Endodermal cell (in vitro differentiated cells): ENCODE measurements around the gene TSPAN15. TPM values are rescaled to one million over a fixed set of nuclear protein-coding genes. Genes with fewer than 3 reads are reported as not detected.

Experiments
- DNase-seq: peaks from one replicate; pipeline ENCODE4 v3.0.0-alpha.2; 2017
- H3K27ac ChIP-seq: 2 replicates; pipeline ENCODE4 v1.5.1; 2013; ENCODE audit warnings: mild to moderate bottlenecking, low read depth, low read length, moderate library complexity
- H3K27me3 ChIP-seq: 2 replicates; pipeline ENCODE4 v1.6.1; 2013; ENCODE audit warnings: mild to moderate bottlenecking, low read length, moderate library complexity; ENCODE audit not compliant: insufficient read depth, control insufficient read depth, poor library complexity, severe bottlenecking
- H3K36me3 ChIP-seq: 2 replicates; pipeline ENCODE4 v1.7.0; 2013; ENCODE audit warnings: mild to moderate bottlenecking, low read length, moderate library complexity; ENCODE audit not compliant: control insufficient read depth, insufficient read depth
- H3K4me1 ChIP-seq: one replicate; pipeline ENCODE4 v1.7.0; 2013; ENCODE audit warnings: low read length; ENCODE audit not compliant: control insufficient read depth, insufficient read depth
- H3K4me3 ChIP-seq: 2 replicates; pipeline ENCODE4 v1.5.1; 2013; ENCODE audit warnings: mild to moderate bottlenecking, low read length, moderate library complexity
- H3K9ac ChIP-seq: 2 replicates; pipeline ENCODE4 v1.6.1; 2013; ENCODE audit warnings: mild to moderate bottlenecking, low read length, moderate library complexity; ENCODE audit not compliant: poor library complexity, severe bottlenecking; ENCODE audit errors: extremely low read depth
- H3K9me3 ChIP-seq: 2 replicates; pipeline ENCODE4 v1.6.1; 2013; ENCODE audit warnings: mild to moderate bottlenecking, low read length, moderate library complexity; ENCODE audit not compliant: control insufficient read depth
- H3K27ac Mint-ChIP-seq: 2 replicates; pipeline ENCODE4 v1.8.0; 2020; ENCODE audit warnings: mixed read lengths
- H3K27me3 Mint-ChIP-seq: 2 replicates; pipeline ENCODE4 v1.8.0; 2021; ENCODE audit warnings: mild to moderate bottlenecking, mixed read lengths; ENCODE audit not compliant: insufficient read depth
- H3K36me3 Mint-ChIP-seq: 2 replicates; pipeline ENCODE4 v1.8.0; 2020; ENCODE audit warnings: low read depth, mixed read lengths
- H3K4me1 Mint-ChIP-seq: 2 replicates; pipeline ENCODE4 v1.8.0; 2020; ENCODE audit warnings: mixed read lengths
- H3K4me3 Mint-ChIP-seq: 2 replicates; pipeline ENCODE4 v1.8.0; 2020; ENCODE audit warnings: mild to moderate bottlenecking, moderate library complexity, mixed read lengths
- H3K9me3 Mint-ChIP-seq: 2 replicates; pipeline ENCODE4 v1.8.0; 2020; ENCODE audit warnings: mild to moderate bottlenecking, mixed read lengths
- WGBS, 2 experiments: methylation state at CpG; one replicate each; pipeline versions ENCODE4 v1.1.5 to v1.1.7; 2013; ENCODE audit warnings: missing lambda C conversion rate in 2 of 2, mixed read lengths in 1 of 2; ENCODE audit not compliant: insufficient coverage in 1 of 2, insufficient read length in 1 of 2; 5-methylcytosine and 5-hydroxymethylcytosine counted together
- total RNA-seq, 2 donors: library from RNA; stranded (reverse); fragmentation: NEBNext Ultra II Directional in 1 of 2; extraction: Animal tissue kit (Norgen Biotek cat#: 25700) in 1 of 2; gene quantifications; 2 replicates in 1 of 2; 3 replicates in 1 of 2; pipeline ENCODE4 v1.2.1, GENCODE V29; 2021
- TF ChIP-seq, protein P1 (sequence below): fragments of 200-600 bp; sonication (generic); conservative IDR thresholded peaks from 2 replicates; pipeline ENCODE4 v1.5.0; 2021; ENCODE audit warnings: antibody characterized with exemption, mild to moderate bottlenecking

The TSPAN15 gene
- total RNA-seq, 2 donors from 2014 or later = 10.1 to 15.8 TPM

DNA sequence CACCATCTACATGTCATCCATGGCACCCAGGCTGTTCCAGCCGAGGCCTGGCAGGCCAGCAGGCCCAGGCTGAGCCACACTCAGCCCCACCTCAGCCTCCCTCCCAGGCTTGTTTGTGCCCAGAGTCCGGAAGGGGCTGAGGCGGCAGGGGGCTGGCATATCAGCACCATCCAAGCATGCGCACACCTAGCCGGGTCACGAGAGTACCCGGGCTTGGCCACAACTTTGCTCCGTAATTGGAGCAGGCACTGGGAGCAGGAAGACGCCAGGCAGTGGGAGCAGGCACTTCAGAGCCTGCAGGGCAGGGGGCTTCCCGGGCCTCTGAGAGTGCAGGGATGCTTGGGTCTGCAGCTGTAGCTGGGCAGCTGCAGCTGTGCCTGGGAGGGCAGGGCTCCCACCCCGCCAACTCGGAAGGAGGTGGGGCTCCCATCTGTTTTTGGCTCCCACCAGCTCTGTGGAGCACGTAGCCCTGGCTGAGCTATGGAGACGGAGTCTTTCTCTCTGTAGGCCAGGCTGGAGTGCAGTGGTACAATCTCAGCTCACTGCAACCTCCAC is 15.2 kb upstream of the TSPAN15 start:
- H3K27me3 Mint-ChIP-seq = peaks cover 31% of the 10 kb centered on the region
- no peak overlapping the region for H3K4me3 Mint-ChIP-seq
- 94 to 99% methylated on average over 11 to 14 of the region's 14 CpGs for WGBS, 2 experiments
- Histone ChIP-seq H3K36me3 (no peaks in the 10 kb centered on the region), H3K27me3 (no peaks in the 10 kb centered on the region), H3K4me1 (no peaks in the 10 kb centered on the region), H3K9me3 (no peaks in the 10 kb centered on the region), H3K9ac (no peak overlapping the region), H3K4me3 (no peak overlapping the region), H3K27ac (no peak overlapping the region)
- H3K9me3 Mint-ChIP-seq = no peaks in the 10 kb centered on the region
- no peak for DNase-seq
- TF ChIP-seq, protein P1, sequence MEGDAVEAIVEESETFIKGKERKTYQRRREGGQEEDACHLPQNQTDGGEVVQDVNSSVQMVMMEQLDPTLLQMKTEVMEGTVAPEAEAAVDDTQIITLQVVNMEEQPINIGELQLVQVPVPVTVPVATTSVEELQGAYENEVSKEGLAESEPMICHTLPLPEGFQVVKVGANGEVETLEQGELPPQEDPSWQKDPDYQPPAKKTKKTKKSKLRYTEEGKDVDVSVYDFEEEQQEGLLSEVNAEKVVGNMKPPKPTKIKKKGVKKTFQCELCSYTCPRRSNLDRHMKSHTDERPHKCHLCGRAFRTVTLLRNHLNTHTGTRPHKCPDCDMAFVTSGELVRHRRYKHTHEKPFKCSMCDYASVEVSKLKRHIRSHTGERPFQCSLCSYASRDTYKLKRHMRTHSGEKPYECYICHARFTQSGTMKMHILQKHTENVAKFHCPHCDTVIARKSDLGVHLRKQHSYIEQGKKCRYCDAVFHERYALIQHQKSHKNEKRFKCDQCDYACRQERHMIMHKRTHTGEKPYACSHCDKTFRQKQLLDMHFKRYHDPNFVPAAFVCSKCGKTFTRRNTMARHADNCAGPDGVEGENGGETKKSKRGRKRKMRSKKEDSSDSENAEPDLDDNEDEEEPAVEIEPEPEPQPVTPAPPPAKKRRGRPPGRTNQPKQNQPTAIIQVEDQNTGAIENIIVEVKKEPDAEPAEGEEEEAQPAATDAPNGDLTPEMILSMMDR = no peak
- no peaks in the 10 kb centered on the region for H3K36me3 Mint-ChIP-seq
- H3K27ac Mint-ChIP-seq = no peak overlapping the region
- peaks cover 6% of the 10 kb centered on the region for H3K4me1 Mint-ChIP-seq

DNA sequence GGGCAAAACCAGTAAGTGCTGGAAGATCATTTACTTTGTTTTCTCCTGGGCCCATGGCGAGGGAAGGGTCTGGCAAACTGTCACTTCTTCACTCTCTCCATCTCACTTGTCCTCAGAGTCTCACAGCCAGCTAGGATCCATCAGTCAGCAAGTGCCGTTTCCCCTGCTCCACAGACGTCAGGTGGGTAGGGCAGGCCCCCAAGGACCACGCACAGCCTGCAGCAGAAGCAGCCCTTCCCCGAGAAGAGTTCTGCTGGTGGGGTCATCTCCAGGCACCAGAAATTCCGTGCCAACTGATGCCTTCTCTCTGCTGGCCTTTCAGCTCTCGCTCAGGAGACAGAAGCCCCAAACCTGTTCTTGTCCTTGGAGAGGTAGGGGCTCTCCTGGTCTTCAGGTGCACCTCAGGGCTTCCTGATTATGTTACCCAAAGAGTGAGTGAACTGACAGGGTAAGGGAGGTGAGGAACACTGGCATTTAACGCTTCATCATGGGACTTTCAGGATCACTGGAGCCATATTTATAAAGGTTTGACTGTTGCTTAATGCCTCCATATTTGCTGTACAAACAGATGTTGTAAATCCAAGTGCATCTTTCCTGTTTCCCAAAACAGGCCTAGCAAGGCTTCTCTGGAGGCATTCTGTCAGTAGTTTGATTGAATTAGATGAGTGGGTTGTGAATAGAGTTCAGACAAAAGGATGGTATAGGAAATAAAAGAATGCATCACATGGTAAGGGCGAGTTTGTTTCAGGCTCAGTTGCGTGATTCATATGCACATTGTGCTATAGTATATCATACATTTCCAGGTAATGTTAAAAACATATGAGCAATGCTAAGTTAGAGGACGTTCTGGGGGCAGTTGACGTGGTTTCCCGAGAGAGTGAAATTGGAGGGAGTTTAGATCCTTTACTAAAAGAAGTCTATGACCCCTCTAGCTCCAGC is 13.7 kb upstream of the TSPAN15 start:
- Mint-ChIP-seq H3K9me3 (no peaks in the 10 kb centered on the region), H3K27ac (no peak overlapping the region), H3K4me1 (peaks cover 6% of the 10 kb centered on the region), H3K27me3 (peaks cover 37% of the 10 kb centered on the region), H3K4me3 (no peak overlapping the region), H3K36me3 (no peaks in the 10 kb centered on the region)
- TF ChIP-seq, protein P1 = no peak
- no peak overlapping the region for H3K4me3 ChIP-seq
- no peaks in the 10 kb centered on the region for H3K9me3 ChIP-seq
- H3K9ac ChIP-seq = no peak overlapping the region
- 82 to 86% methylated on average over 6 to 13 of the region's 13 CpGs for WGBS, 2 experiments
- no peak for DNase-seq
- no peaks in the 10 kb centered on the region for H3K4me1 ChIP-seq
- no peak overlapping the region for H3K27ac ChIP-seq
- no peaks in the 10 kb centered on the region for H3K36me3 ChIP-seq
- no peaks in the 10 kb centered on the region for H3K27me3 ChIP-seq

DNA sequence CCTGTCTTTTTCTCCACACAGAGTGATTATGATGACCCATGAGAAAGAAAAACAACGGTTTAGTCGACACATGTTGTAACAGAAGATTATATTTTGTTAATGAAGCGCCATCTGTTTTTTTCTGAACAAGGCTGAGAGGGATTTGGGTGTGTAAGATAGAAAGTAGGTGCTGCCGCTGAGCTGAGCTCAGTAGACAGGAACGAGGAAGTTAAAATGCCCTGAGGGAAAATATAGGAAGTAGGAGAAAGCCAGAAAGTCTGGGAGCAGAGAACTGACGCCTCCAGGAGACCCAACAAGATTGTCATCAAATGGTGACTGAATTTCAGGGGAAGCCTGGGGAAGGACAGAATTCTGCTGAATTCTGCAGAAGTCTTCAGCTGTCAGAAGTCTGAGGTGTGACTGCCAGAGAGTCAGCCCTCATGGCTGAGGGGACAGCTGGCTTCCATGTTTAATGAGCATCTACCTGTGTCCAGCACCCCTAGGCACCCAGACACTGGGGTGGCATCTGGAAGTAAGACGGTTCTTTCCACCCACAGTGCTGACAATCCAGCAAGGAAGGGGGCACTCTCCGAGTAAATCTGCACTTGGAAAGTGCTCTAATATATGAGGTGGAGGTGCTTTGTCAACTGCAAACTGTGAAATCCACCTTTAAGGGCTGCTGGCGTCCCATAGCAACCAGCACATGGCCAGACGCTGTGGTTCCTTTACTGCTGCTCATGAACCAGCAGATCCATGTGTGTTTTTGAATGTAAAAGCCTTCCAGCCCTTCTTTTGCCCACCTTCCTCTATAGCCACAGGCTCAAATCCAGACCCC is 12.5 kb upstream of the TSPAN15 start:
- 80 to 83% methylated on average over 8 to 10 of the region's 10 CpGs for WGBS, 2 experiments
- no peak overlapping the region for H3K9ac ChIP-seq
- H3K36me3 Mint-ChIP-seq = no peaks in the 10 kb centered on the region
- no peaks in the 10 kb centered on the region for H3K36me3 ChIP-seq
- H3K27ac Mint-ChIP-seq = no peak overlapping the region
- no peak overlapping the region for H3K4me3 ChIP-seq
- TF ChIP-seq, protein P1 = no peak
- H3K4me1 Mint-ChIP-seq = peaks cover 6% of the 10 kb centered on the region
- DNase-seq = no peak
- H3K4me1 ChIP-seq = no peaks in the 10 kb centered on the region
- no peak overlapping the region for H3K27ac ChIP-seq
- no peaks in the 10 kb centered on the region for H3K9me3 Mint-ChIP-seq
- no peaks in the 10 kb centered on the region for H3K27me3 ChIP-seq
- no peak overlapping the region for H3K4me3 Mint-ChIP-seq
- H3K9me3 ChIP-seq = no peaks in the 10 kb centered on the region
- peaks cover 44% of the 10 kb centered on the region for H3K27me3 Mint-ChIP-seq
